ENCODE measurements around the gene ANTXR1. TPM values are rescaled to one million over a fixed set of nuclear protein-coding genes. Genes with fewer than 3 reads are reported as not detected.

The ANTXR1 gene
- total and polyA plus RNA-seq, 2 of the 8 experiments (the other 6 are each of a cell fraction or from before 2014, with no cell fraction given): 15.8 to 44.3 TPM

- Histone ChIP-seq H3K79me2 (ENCODE audit: control insufficient read depth in 1 of 2, insufficient read depth in 2 of 2, low read length in 2 of 2) (no peaks in the 10 kb centered on the region), H3K56ac (replicated peaks; ENCODE audit: insufficient read length, low read depth, low read length) (no peak overlapping the region), H4K20me1 (replicated peaks in 1 of 2; ENCODE audit: control insufficient read depth in 1 of 2, insufficient read depth in 2 of 2, low read length in 2 of 2) (no peaks in the 10 kb centered on the region), H3K27ac (ENCODE audit: low read depth, low read length) (no peak overlapping the region), H2BK120ac (replicated peaks; ENCODE audit: low read depth, low read length) (no peak overlapping the region), H3K4me1 (replicated peaks in 1 of 4; ENCODE audit: control insufficient read depth in 3 of 4, insufficient read depth in 4 of 4, low read length in 3 of 4) (peaks cover 0 to 11% (median 5%) of the 10 kb centered on the region in 4 experiments; a peak in 2 of 7 replicates), H2AK5ac (ENCODE audit: low read depth, low read length) (no peak overlapping the region), H4K91ac (replicated peaks; ENCODE audit: insufficient read length, low read length) (no peak overlapping the region), H3K27me3 (replicated peaks in 1 of 4; ENCODE audit: control insufficient read depth in 3 of 4, extremely low read depth in 1 of 4, insufficient read depth in 3 of 4, low read length in 3 of 4) (no peaks in the 10 kb centered on the region), H3K9me3 (ENCODE audit: insufficient read depth in 2 of 2, low read depth in 1 of 2, low read length in 1 of 2) (no peaks in the 10 kb centered on the region), H4K5ac (ENCODE audit: insufficient read length, low read depth, low read length) (no peak overlapping the region), H2BK5ac (ENCODE audit: low read depth, low read length) (no peak overlapping the region), H3K79me1 (ENCODE audit: low read depth, low read length) (no peaks in the 10 kb centered on the region), H2BK12ac (ENCODE audit: low read depth, low read length) (peak overlapping the region; percentile 21; the same call in 1 of the 2 replicates), H3K14ac (ENCODE audit: insufficient read length) (no peak overlapping the region), H3K23ac (ENCODE audit: insufficient read length) (no peak overlapping the region), H3K36me3 (ENCODE audit: control insufficient read depth in 2 of 4, insufficient read depth in 4 of 4, low read length in 3 of 4) (no peaks in the 10 kb centered on the region), H3K18ac (ENCODE audit: extremely low read depth, low read length) (no peak overlapping the region), H4K8ac (ENCODE audit: extremely low read depth, insufficient read depth, low read length) (no peak overlapping the region), H3K23me2 (ENCODE audit: low read depth, low read length) (no peaks in the 10 kb centered on the region), H2AFZ (ENCODE audit: low read length) (no peak overlapping the region), H3K4me2 (ENCODE audit: insufficient read depth in 1 of 2, low read depth in 2 of 2, low read length in 2 of 2) (no peak overlapping the region), H3K4ac (replicated peaks; ENCODE audit: insufficient read length, low read depth, low read length) (no peak overlapping the region), H2BK15ac (ENCODE audit: low read length) (no peak overlapping the region), H3K9ac (replicated peaks in 1 of 4; ENCODE audit: extremely low read depth in 1 of 4, low read depth in 3 of 4, low read length in 3 of 4) (no peak overlapping the region), H2BK20ac (ENCODE audit: low read length) (no peak overlapping the region), H3K4me3 (ENCODE audit: extremely low read depth in 1 of 4, insufficient read depth in 2 of 4, low read depth in 3 of 4, low read length in 4 of 4) (no peak overlapping the region)
- DNase-seq (ENCODE audit: low read depth in 1 of 2, low spot score in 2 of 2): no peak
- no peak for FAIRE-seq
- POLR2A ChIA-PET (ENCODE audit: partially characterized antibody): interaction anchor here (0.6 kb wide), 1 partner anchor 10 kb away, joined by 3 read pairs; no protein-coding TSS in a partner anchor
- WGBS, 2 experiments (ENCODE audit: extremely low coverage in 1 of 2, insufficient coverage in 1 of 2, insufficient read length in 1 of 2, insufficient replicate concordance in 2 of 2, low coverage in 1 of 2, low lambda C conversion rate in 2 of 2, missing lambda C conversion rate in 1 of 2): 57% methylated on average over 6 of the region's 6 CpGs; no CpG with 5 or more reads in 1 of the 2 experiments
- CTCF ChIA-PET (ENCODE audit: partially characterized antibody): interaction anchor here (3.2 kb wide), 1 partner anchor 144 kb away, joined by 22 read pairs; no protein-coding TSS in a partner anchor
- TF ChIP-seq JUN (IDR thresholded peaks at IDR 0.05; ENCODE audit: low read depth, low read length) (no peak), CEBPB (IDR thresholded peaks at IDR 0.05; ENCODE audit: low read depth, low read length) (no peak), SUZ12 (IDR thresholded peaks at IDR 0.05; ENCODE audit: low read length) (no peak), JUND (IDR thresholded peaks at IDR 0.05; ENCODE audit: low read length) (peak; percentile 59; the same call in 1 of the 2 replicates), FOSL1 (IDR thresholded peaks at IDR 0.05; ENCODE audit: insufficient read depth, low read depth, low read length) (no peak)
These were observed 150.1 kb downstream of the ANTXR1 start for GRCh38 chr2:69163109-69163508.

All from H1 (cell line).